Measurements from ENCODE around the gene ACACB. TPM values are rescaled to one million over a fixed set of nuclear protein-coding genes. Genes with fewer than 3 reads are reported as not detected.

Gene ACACB
- total RNA-seq, 4 donors from 2014 or later = 56.0 to 179 (median 152) TPM

DNA sequence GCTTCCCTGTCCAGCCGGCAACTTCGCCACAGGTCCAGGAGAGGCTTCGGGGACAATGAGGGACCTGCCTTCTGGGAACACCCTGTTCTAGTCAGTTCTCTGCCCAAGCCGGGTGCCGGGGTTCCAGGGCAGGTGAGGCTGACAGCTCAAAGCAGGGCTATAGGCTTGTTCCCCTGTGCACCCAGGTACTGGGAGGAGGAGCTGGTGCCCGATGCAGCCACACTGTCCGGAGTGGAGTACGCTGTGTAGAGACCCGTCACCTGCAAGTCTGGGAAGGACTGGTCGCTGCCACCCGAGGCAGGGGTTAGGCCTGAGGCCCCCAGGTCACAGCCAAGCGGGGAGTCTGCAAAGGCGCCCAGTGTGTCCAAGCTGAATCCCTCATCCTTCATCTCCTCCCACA lies 163.1 kb downstream of the ACACB start:
- Histone ChIP-seq H3K4me3 (no peak overlapping the region), H3K4me1 (peaks cover 0 to 10% (median 0%) of the 10 kb centered on the region in 4 donors), H3K27me3 (no peaks in the 10 kb centered on the region), H3K9me3 (no peaks in the 10 kb centered on the region), H3K36me3 (no peaks in the 10 kb centered on the region), H3K27ac (no peak overlapping the region)
- TF ChIP-seq, protein P1, sequence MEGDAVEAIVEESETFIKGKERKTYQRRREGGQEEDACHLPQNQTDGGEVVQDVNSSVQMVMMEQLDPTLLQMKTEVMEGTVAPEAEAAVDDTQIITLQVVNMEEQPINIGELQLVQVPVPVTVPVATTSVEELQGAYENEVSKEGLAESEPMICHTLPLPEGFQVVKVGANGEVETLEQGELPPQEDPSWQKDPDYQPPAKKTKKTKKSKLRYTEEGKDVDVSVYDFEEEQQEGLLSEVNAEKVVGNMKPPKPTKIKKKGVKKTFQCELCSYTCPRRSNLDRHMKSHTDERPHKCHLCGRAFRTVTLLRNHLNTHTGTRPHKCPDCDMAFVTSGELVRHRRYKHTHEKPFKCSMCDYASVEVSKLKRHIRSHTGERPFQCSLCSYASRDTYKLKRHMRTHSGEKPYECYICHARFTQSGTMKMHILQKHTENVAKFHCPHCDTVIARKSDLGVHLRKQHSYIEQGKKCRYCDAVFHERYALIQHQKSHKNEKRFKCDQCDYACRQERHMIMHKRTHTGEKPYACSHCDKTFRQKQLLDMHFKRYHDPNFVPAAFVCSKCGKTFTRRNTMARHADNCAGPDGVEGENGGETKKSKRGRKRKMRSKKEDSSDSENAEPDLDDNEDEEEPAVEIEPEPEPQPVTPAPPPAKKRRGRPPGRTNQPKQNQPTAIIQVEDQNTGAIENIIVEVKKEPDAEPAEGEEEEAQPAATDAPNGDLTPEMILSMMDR (IDR thresholded peaks at IDR 0.05) = no peak
- TF ChIP-seq POLR2A (IDR thresholded peaks at IDR 0.05) = no peak
- DNase-seq = no peak

GRCh38 chr12:109281452-109281851 lies 165.1 kb downstream of the ACACB start:
- no peak for DNase-seq
- Histone ChIP-seq H3K27me3 (no peaks in the 10 kb centered on the region), H3K4me3 (no peak overlapping the region), H3K4me1 (peaks cover 0 to 10% (median 0%) of the 10 kb centered on the region in 4 donors), H3K27ac (no peak overlapping the region), H3K36me3 (no peaks in the 10 kb centered on the region), H3K9me3 (no peaks in the 10 kb centered on the region)
- no peak for TF ChIP-seq POLR2A (IDR thresholded peaks at IDR 0.05)
- TF ChIP-seq, protein P1 (IDR thresholded peaks at IDR 0.05) = no peak

DNA sequence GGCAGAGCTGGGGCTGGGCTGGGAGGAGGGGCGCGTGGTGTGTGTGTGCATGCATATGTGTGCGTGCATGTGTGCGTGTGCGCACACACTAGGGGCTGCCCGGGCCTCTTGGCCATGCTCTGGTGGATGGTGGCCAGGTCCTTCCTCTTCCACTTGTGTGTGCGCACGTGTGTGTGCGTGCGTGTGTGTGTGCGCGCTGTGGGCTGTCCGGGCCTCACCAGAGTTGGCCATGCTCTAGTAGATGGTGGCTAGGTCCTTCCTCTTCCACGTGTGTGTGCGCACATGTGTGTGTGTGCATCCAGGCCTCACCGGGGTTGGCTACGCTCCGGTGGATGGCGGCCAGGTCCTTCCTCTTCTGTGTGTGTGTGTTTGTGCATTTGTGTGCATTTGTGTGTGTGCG lies 168.0 kb downstream of the ACACB start:
- no peaks in the 10 kb centered on the region for H3K4me1 ChIP-seq
- no peaks in the 10 kb centered on the region for H3K36me3 ChIP-seq
- no peaks in the 10 kb centered on the region for H3K27me3 ChIP-seq
- H3K4me3 ChIP-seq = no peak overlapping the region
- H3K9me3 ChIP-seq = no peaks in the 10 kb centered on the region
- TF ChIP-seq, protein P1 (IDR thresholded peaks at IDR 0.05) = no peak
- TF ChIP-seq POLR2A (IDR thresholded peaks at IDR 0.05) = no peak
- DNase-seq = no peak
- H3K27ac ChIP-seq = no peak overlapping the region

DNA sequence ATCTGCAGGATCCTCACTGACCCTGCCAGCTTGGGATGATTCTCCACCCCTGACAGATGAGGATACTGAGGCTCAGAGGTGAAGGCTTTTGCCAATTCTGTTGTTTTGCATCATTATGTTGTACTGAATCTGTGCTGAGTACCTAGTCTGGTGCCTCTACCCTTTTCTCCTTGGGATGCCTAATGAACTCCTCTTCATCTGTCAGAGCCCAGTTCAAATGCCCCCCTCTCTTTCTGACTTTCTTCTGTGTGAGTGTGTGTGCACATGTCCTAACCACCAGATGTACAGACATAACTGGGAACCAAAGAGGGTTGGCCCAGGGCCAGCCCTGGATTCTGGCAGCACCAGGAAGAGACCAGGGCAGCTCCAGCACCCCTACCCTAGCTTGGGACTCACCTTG lies 169.9 kb downstream of the ACACB start:
- no peak overlapping the region for H3K27ac ChIP-seq
- no peaks in the 10 kb centered on the region for H3K9me3 ChIP-seq
- TF ChIP-seq, protein P1 (IDR thresholded peaks at IDR 0.05) = no peak
- TF ChIP-seq POLR2A (IDR thresholded peaks at IDR 0.05) = no peak
- H3K4me1 ChIP-seq = peaks cover 0 to 3% (median 0%) of the 10 kb centered on the region in 4 donors
- DNase-seq = no peak
- H3K36me3 ChIP-seq = no peaks in the 10 kb centered on the region
- no peaks in the 10 kb centered on the region for H3K27me3 ChIP-seq
- H3K4me3 ChIP-seq = no peak overlapping the region

GRCh38 chr12:109286652-109287051 lies 170.3 kb downstream of the ACACB start:
- Histone ChIP-seq H3K27me3 (no peaks in the 10 kb centered on the region), H3K4me1 (peaks cover 0 to 7% (median 0%) of the 10 kb centered on the region in 4 donors), H3K36me3 (no peaks in the 10 kb centered on the region), H3K4me3 (no peak overlapping the region), H3K9me3 (no peaks in the 10 kb centered on the region), H3K27ac (no peak overlapping the region)
- no peak for TF ChIP-seq POLR2A (IDR thresholded peaks at IDR 0.05)
- TF ChIP-seq, protein P1 (IDR thresholded peaks at IDR 0.05) = no peak
- no peak for DNase-seq

GRCh38 chr12:109287181-109287580 lies 170.8 kb downstream of the ACACB start:
- peaks cover 0 to 9% (median 0%) of the 10 kb centered on the region in 4 donors for H3K4me1 ChIP-seq
- TF ChIP-seq, protein P1 (IDR thresholded peaks at IDR 0.05) = no peak
- no peak for TF ChIP-seq POLR2A (IDR thresholded peaks at IDR 0.05)
- no peak overlapping the region for H3K4me3 ChIP-seq
- no peaks in the 10 kb centered on the region for H3K9me3 ChIP-seq
- H3K27me3 ChIP-seq = no peaks in the 10 kb centered on the region
- H3K36me3 ChIP-seq = no peaks in the 10 kb centered on the region
- H3K27ac ChIP-seq = no peak overlapping the region
- no peak for DNase-seq

Measured in Peyer's patch (tissue), 4 donors.